Loucy (cell line): Measurements from ENCODE around the gene ATN1.

ENCODE experiments used
- H2AFZ ChIP-seq: fragments of 200-600 bp; sonication (generic); 2 replicates; pipeline ENCODE4 v1.6.0; 2016; ENCODE audit warnings: antibody characterized with exemption, mild to moderate bottlenecking, low read length, moderate library complexity
- H3F3A ChIP-seq: fragments of 200-600 bp; 2 replicates; pipeline ENCODE4 v1.6.0; 2016; ENCODE audit warnings: antibody characterized with exemption, low read depth, mild to moderate bottlenecking
- H3K27me3 ChIP-seq: fragments of 200-600 bp; sonication (generic); 2 replicates; pipeline ENCODE4 v1.6.1; 2014; ENCODE audit warnings: low read length, mild to moderate bottlenecking; ENCODE audit not compliant: insufficient read depth, poor library complexity, severe bottlenecking
- H3K36me3 ChIP-seq: fragments of 200-600 bp; sonication (generic); 2 replicates; pipeline ENCODE4 v1.6.1; 2016; ENCODE audit warnings: low read length; ENCODE audit not compliant: insufficient read depth
- H3K4me1 ChIP-seq: fragments of 200-600 bp; sonication (generic); 2 replicates; pipeline ENCODE4 v1.5.1; 2014; ENCODE audit warnings: low read length, mild to moderate bottlenecking; ENCODE audit not compliant: insufficient read depth, poor library complexity, severe bottlenecking
- H3K4me2 ChIP-seq: fragments of 200-600 bp; sonication (generic); 2 replicates; pipeline ENCODE4 v1.6.0; 2014; ENCODE audit warnings: antibody characterized with exemption, low read length, low read depth, mild to moderate bottlenecking; ENCODE audit not compliant: poor library complexity, severe bottlenecking
- H3K4me3 ChIP-seq: fragments of 200-600 bp; sonication (generic); 2 replicates; pipeline ENCODE4 v1.5.1; 2014; ENCODE audit warnings: low read length, mild to moderate bottlenecking, mixed read lengths; ENCODE audit not compliant: poor library complexity, severe bottlenecking
- H3K79me2 ChIP-seq: fragments of 200-600 bp; sonication (generic); 2 replicates; pipeline ENCODE4 v1.6.1; 2014; ENCODE audit warnings: low read length; ENCODE audit not compliant: insufficient read depth
- H3K9ac ChIP-seq: fragments of 200-600 bp; sonication (generic); 2 replicates; pipeline ENCODE4 v1.6.0; 2014; ENCODE audit warnings: mild to moderate bottlenecking, low read depth, low read length, moderate library complexity; ENCODE audit not compliant: poor library complexity, severe bottlenecking
- H3K9me2 ChIP-seq: fragments of 200-600 bp; sonication (generic); replicated peaks from 2 replicates; pipeline ENCODE4 v1.6.1; 2016; ENCODE audit warnings: low read depth, low read length, mixed read lengths
- H3K9me3 ChIP-seq: fragments of 200-600 bp; sonication (generic); 2 replicates; pipeline ENCODE4 v1.6.1; 2014; ENCODE audit warnings: mild to moderate bottlenecking, antibody characterized with exemption, low read length, low read depth; ENCODE audit not compliant: insufficient read depth
- H4K20me1 ChIP-seq: fragments of 200-600 bp; sonication (generic); 2 replicates; pipeline ENCODE4 v1.6.0; 2014; ENCODE audit warnings: antibody characterized with exemption, low read length, mild to moderate bottlenecking; ENCODE audit not compliant: insufficient read depth, poor library complexity, severe bottlenecking
- EZH2phosphoT487 ChIP-seq: fragments of 200-600 bp; IDR thresholded peaks from 2 replicates; pipeline ENCODE4 v1.6.1; 2018; ENCODE audit warnings: antibody characterized with exemption, mild to moderate bottlenecking, moderate library complexity, borderline replicate concordance
- TF ChIP-seq, protein P1 (sequence below): fragments of 200-600 bp; sonication (generic); conservative IDR thresholded peaks from 2 replicates; pipeline ENCODE4 v1.5.1; 2014; ENCODE audit warnings: mild to moderate bottlenecking, antibody characterized with exemption, low read length

The ATN1 gene

DNA sequence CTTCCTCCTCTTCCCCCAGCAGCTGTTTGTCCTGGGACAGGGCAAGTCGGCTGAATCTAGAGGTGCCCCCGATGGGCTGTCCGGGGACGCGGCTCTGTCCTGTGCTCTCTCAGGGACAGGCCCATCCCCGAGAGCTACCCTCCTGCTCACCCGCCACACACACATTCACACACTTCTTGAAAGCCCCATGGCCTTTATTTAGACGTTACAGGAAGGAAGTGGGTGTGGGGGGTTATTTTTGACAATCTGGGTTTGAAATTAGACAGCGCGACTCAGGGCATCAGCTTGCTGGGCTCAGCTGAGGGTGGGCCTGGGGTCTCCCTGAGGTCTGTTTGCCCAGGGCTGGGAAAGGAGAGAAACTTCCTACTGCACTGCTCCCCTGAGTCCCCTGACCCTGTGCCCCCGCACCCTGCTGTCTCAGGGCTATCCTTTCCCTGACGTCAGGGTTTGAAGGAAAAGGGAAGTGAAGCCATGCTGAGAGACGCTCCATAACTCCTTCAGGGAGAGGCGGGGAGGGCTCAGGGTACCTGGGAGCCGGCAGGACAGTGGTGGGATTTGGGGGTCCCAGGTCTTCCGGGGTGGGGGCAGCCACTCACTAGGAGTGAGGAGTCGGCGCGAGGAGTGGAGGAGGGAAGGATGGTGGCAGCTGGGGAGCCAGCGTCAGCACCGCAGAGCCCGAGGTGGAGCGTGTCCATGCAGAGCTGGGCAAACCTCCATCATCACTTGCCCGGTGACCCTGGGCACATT, 31.5 kb downstream of the ATN1 start:
- Histone ChIP-seq H3K9me3 (no peaks in the 10 kb centered on the region), H3K27me3 (no peaks in the 10 kb centered on the region), H3F3A (0 out of 2 replicates have a peak, but pooled peaks cover under 1% of the 10 kb centered on the region), H3K36me3 (0 out of 2 replicates have a peak, but pooled peaks cover 3% of the 10 kb centered on the region), H3K4me3 (peak overlapping the region; percentile 67), H2AFZ (no peak overlapping the region), H4K20me1 (no peaks in the 10 kb centered on the region), H3K9me2 (no peaks in the 10 kb centered on the region), H3K9ac (peak overlapping the region; percentile 97), H3K79me2 (peaks cover 60% of the 10 kb centered on the region), H3K4me1 (peaks cover 80% of the 10 kb centered on the region), H3K4me2 (peak overlapping the region; percentile 97)
- TF ChIP-seq, protein P1, sequence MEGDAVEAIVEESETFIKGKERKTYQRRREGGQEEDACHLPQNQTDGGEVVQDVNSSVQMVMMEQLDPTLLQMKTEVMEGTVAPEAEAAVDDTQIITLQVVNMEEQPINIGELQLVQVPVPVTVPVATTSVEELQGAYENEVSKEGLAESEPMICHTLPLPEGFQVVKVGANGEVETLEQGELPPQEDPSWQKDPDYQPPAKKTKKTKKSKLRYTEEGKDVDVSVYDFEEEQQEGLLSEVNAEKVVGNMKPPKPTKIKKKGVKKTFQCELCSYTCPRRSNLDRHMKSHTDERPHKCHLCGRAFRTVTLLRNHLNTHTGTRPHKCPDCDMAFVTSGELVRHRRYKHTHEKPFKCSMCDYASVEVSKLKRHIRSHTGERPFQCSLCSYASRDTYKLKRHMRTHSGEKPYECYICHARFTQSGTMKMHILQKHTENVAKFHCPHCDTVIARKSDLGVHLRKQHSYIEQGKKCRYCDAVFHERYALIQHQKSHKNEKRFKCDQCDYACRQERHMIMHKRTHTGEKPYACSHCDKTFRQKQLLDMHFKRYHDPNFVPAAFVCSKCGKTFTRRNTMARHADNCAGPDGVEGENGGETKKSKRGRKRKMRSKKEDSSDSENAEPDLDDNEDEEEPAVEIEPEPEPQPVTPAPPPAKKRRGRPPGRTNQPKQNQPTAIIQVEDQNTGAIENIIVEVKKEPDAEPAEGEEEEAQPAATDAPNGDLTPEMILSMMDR: no peak
- TF ChIP-seq EZH2phosphoT487: no peak

DNA sequence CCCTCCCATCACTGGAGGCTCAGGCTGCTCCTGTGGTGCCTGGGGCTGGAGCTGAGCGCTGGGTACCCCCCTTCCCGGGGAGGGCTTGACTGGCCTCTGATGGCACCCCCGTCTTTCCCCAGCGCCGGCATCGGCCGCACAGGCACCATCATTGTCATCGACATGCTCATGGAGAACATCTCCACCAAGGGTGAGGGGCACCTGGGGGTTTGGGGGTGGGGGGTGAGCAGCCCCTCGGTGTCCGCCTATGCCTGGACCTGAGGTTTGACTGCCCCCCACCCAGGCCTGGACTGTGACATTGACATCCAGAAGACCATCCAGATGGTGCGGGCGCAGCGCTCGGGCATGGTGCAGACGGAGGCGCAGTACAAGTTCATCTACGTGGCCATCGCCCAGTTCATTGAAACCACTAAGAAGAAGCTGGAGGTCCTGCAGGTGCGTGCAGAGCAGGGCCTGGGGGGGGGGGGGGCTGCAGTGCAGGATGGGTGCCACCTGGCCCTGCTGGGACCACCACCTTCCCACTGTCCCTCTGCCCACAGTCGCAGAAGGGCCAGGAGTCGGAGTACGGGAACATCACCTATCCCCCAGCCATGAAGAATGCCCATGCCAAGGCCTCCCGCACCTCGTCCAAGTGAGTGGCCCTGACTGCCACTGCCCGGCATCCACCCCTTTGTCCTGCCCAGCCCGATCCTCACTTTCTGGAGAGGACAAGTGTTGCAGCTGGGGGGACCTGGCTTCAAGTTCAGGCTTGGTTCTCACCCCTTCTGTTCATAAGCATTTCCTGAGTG, 32.2 kb downstream of the ATN1 start:
- TF ChIP-seq EZH2phosphoT487: no peak
- TF ChIP-seq, protein P1: no peak
- H3K36me3 ChIP-seq: peaks cover 3% of the 10 kb centered on the region; the same call in 1 of the 2 replicates
- no peak overlapping the region for H2AFZ ChIP-seq
- H3K4me2 ChIP-seq: peak overlapping the region; percentile 97
- H3K4me3 ChIP-seq: peak overlapping the region; percentile 67
- H3K9me3 ChIP-seq: no peaks in the 10 kb centered on the region
- peaks cover 79% of the 10 kb centered on the region for H3K4me1 ChIP-seq
- no peaks in the 10 kb centered on the region for H3K9me2 ChIP-seq
- H3K9ac ChIP-seq: peak overlapping the region; percentile 97
- H3F3A ChIP-seq: 0 out of 2 replicates have a peak, but pooled peaks cover 3% of the 10 kb centered on the region
- no peaks in the 10 kb centered on the region for H4K20me1 ChIP-seq
- H3K27me3 ChIP-seq: no peaks in the 10 kb centered on the region
- peaks cover 52% of the 10 kb centered on the region for H3K79me2 ChIP-seq

DNA sequence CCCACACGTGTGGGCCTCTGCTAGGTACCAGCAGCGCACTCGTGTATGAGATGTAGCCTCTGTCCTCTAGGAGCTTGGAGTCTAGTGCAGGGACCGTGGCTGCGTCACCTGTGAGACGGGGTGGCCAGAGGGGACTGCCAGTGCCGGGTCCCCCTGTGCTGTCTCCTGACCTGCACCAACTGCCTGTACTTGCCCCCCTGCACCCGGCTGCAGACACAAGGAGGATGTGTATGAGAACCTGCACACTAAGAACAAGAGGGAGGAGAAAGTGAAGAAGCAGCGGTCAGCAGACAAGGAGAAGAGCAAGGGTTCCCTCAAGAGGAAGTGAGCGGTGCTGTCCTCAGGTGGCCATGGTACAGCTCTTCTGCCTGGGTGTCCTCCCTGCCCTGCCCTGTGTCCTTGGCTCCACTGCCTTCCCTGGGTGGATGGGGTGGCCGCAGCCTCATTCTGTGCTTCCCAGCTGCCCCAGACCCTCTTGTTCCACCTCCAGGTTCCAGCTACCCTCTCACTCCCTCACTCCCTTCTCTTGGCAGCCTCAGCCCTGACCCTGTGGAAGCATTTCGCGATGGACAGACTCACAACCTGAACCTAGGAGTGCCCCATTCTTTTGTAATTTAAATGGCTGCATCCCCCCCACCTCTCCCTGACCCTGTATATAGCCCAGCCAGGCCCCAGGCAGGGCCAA, 33.0 kb downstream of the ATN1 start:
- no peaks in the 10 kb centered on the region for H3K9me2 ChIP-seq
- H3K36me3 ChIP-seq: peaks cover 10% of the 10 kb centered on the region; the same call in 1 of the 2 replicates
- no peaks in the 10 kb centered on the region for H3K27me3 ChIP-seq
- peak overlapping the region; percentile 97 for H3K9ac ChIP-seq
- no peak overlapping the region for H3K4me3 ChIP-seq
- H3K79me2 ChIP-seq: peaks cover 45% of the 10 kb centered on the region
- H3K4me1 ChIP-seq: peaks cover 71% of the 10 kb centered on the region
- no peak overlapping the region for H2AFZ ChIP-seq
- peak overlapping the region; percentile 97 for H3K4me2 ChIP-seq
- H4K20me1 ChIP-seq: no peaks in the 10 kb centered on the region
- H3K9me3 ChIP-seq: no peaks in the 10 kb centered on the region
- H3F3A ChIP-seq: peaks cover 6% of the 10 kb centered on the region; the same call in 1 of the 2 replicates
- TF ChIP-seq, protein P1: peak; percentile 42
- TF ChIP-seq EZH2phosphoT487: no peak
